ENCODE results near the gene KAT2B. TPM values are rescaled to one million over a fixed set of nuclear protein-coding genes. Genes with fewer than 3 reads are reported as not detected.

KAT2B gene
- total and polyA plus RNA-seq, 12 donors = 11.4 to 104 (median 85.2) TPM

DNA sequence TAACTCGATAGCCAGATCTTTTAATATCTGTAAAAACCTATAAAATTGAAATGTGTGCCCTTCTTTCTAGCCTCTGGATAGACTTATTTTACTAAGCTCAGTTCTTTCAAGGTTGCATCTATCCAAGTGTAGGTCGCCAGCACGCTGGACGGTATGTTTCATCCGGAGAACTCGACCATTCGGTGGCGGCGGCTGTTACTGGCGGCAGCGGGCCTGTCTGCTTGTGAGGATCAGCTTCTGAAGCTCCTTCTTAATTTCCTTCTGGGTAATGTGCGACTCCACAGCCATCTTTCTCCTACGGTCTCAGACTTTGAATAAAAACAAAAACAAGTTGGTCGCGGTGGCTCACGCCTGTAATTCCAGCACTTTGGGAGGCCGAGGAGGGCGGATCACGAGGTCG is 32.3 kb upstream of the KAT2B start:
- H3K4me1 ChIP-seq = no peaks in the 10 kb centered on the region
- no peak for ATAC-seq
- no peak for DNase-seq
- intact Hi-C loops (cut with DNase I) = no loop called here
- 97% methylated on average over 20 of the region's 20 CpGs for WGBS, 2 donors
- H3K4me3 ChIP-seq = no peak overlapping the region
- no peak overlapping the region for H3K27ac ChIP-seq
- H3K9me3 ChIP-seq = no peaks in the 10 kb centered on the region
- H3K27me3 ChIP-seq = no peaks in the 10 kb centered on the region
- TF ChIP-seq, protein P1, sequence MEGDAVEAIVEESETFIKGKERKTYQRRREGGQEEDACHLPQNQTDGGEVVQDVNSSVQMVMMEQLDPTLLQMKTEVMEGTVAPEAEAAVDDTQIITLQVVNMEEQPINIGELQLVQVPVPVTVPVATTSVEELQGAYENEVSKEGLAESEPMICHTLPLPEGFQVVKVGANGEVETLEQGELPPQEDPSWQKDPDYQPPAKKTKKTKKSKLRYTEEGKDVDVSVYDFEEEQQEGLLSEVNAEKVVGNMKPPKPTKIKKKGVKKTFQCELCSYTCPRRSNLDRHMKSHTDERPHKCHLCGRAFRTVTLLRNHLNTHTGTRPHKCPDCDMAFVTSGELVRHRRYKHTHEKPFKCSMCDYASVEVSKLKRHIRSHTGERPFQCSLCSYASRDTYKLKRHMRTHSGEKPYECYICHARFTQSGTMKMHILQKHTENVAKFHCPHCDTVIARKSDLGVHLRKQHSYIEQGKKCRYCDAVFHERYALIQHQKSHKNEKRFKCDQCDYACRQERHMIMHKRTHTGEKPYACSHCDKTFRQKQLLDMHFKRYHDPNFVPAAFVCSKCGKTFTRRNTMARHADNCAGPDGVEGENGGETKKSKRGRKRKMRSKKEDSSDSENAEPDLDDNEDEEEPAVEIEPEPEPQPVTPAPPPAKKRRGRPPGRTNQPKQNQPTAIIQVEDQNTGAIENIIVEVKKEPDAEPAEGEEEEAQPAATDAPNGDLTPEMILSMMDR (IDR thresholded peaks at IDR 0.05) = no peak
- H3K36me3 ChIP-seq = no peaks in the 10 kb centered on the region

DNA sequence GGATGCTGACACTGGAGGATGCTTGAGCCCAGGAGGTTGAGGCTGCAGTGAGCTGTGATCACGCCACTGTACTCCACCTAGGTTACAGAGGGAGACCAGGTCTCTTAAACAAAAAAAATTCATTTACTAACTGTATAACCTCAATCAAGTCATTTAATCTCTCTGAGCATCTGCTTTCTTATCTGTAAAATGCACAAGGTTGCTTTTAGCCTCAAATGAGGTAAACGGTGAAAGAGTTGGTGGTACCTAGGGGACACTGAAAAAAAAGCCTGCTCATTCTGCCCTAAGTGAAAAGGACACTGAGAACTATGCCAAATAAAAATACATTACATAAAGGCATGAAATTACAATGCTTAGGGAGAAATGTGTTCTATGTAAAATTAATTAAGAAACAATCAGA is 31.6 kb upstream of the KAT2B start:
- intact Hi-C loops (cut with DNase I) = no loop called here
- H3K27me3 ChIP-seq = no peaks in the 10 kb centered on the region
- no peak for ATAC-seq
- WGBS, 2 donors = 78 to 84% methylated on average over 2 of the region's 2 CpGs
- H3K4me1 ChIP-seq = no peaks in the 10 kb centered on the region
- no peak overlapping the region for H3K27ac ChIP-seq
- TF ChIP-seq, protein P1 (IDR thresholded peaks at IDR 0.05) = no peak
- no peak overlapping the region for H3K4me3 ChIP-seq
- no peaks in the 10 kb centered on the region for H3K36me3 ChIP-seq
- H3K9me3 ChIP-seq = no peaks in the 10 kb centered on the region
- DNase-seq = no peak

DNA sequence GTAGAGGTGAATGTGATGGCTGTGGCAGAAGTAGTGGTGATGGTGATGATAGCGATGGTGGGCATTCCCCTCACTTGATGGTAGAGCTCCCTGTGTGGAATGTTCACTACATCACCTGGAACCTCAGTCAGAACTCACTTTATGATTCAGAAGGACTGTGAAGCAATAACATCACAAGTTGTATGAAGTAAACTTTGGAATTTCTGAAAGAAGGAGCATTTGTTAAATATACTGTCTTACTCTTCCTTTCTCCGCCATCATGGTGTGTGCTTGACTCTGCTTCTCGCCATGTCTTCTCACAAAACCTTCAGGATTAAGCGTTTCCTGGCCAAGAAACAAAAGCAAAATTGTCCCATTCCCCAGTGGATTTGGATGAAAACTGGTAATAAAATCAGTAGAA is 28.1 kb upstream of the KAT2B start, which contains the start of gene PP2D1:
TSS of gene PP2D1 (minus strand) at position 101 of the 400 bp plus-strand sequence. CDS start 192 bp downstream, outside the sequence.
- H3K36me3 ChIP-seq = no peaks in the 10 kb centered on the region
- intact Hi-C loops (cut with DNase I) = loop anchor here in 1 of 10 donors (5.0 kb wide), 1 partner anchor 1695 kb away; no protein-coding TSS in a partner anchor
- no peaks in the 10 kb centered on the region for H3K4me1 ChIP-seq
- no peak within 1 kb of the TSS for H3K4me3 ChIP-seq
- 94 to 95% methylated on average over 4 of the region's 4 CpGs for WGBS, 2 donors
- TF ChIP-seq, protein P1 (IDR thresholded peaks at IDR 0.05) = no peak
- no peak for DNase-seq
- no peaks in the 10 kb centered on the region for H3K9me3 ChIP-seq
- no peak within 1 kb of the TSS for H3K27ac ChIP-seq
- no peak for ATAC-seq
- no peaks in the 10 kb centered on the region for H3K27me3 ChIP-seq

DNA sequence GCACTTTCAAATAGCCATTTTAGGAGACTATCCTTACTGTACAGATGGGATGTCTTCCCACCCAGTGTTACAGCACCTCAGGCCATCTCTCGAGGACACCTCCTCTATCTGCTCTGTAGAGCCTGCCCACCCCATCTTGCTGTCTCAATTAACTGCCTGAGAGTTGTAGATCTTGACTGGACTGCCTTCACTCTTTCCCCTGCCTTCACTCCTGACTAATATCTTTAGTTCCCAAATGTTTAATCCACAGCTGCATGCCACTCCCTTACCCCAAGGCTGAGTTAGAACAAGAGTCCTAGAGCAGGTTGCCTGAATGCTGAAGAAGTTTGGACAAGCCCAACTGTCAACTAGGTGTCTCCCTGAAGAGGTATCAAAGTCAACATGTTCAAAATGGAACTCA is 26.9 kb upstream of the KAT2B start:
- Histone ChIP-seq H3K9me3 (no peaks in the 10 kb centered on the region), H3K27me3 (no peaks in the 10 kb centered on the region), H3K4me1 (no peaks in the 10 kb centered on the region), H3K36me3 (no peaks in the 10 kb centered on the region), H3K4me3 (no peak overlapping the region), H3K27ac (no peak overlapping the region)
- WGBS, 2 donors = 94 to 100% methylated on average over 1 of the region's 1 CpG
- ATAC-seq = no peak
- TF ChIP-seq, protein P1 (IDR thresholded peaks at IDR 0.05) = no peak
- intact Hi-C loops (cut with DNase I) = loop anchor here in 1 of 10 donors (5.0 kb wide), 1 partner anchor 1694 kb away; no protein-coding TSS in a partner anchor
- no peak for DNase-seq
